ENCODE measurements around the gene DENND1A. TPM values are rescaled to one million over a fixed set of nuclear protein-coding genes. Genes with fewer than 3 reads are reported as not detected.
A peak's percentile ranks its signal among the peaks of the same experiment; 100 is the strongest.

DENND1A gene
- total RNA-seq, 1 donor from 2014 or later: 16.3 TPM

- no peak for DNase-seq (ENCODE audit: low read depth)
Observed at GRCh38 chr9:123589361-123590239, 340.3 kb downstream of the DENND1A start.

- no peak for DNase-seq (ENCODE audit: low read depth)
Observed at GRCh38 chr9:123586275-123586674, 343.7 kb downstream of the DENND1A start.

GRCh38 chr9:123584202-123585176 lies 345.4 kb downstream of the DENND1A start:
- peak; percentile 9 for DNase-seq (ENCODE audit: low read depth)

- no peak for DNase-seq (ENCODE audit: low read depth)
Observed at GRCh38 chr9:123583646-123584045, 346.3 kb downstream of the DENND1A start.

- DNase-seq (ENCODE audit: low read depth): no peak
Observed at GRCh38 chr9:123571240-123571639, 358.7 kb downstream of the DENND1A start.

GRCh38 chr9:123568691-123569688 lies 360.9 kb downstream of the DENND1A start:
- peak; percentile 6 for DNase-seq (ENCODE audit: low read depth)

GRCh38 chr9:123567013-123567412 lies 362.9 kb downstream of the DENND1A start:
- DNase-seq (ENCODE audit: low read depth): no peak

GRCh38 chr9:123564652-123565051 lies 365.3 kb downstream of the DENND1A start:
- DNase-seq (ENCODE audit: low read depth): no peak

- peak; percentile 71 for DNase-seq (ENCODE audit: low read depth)
Observed at GRCh38 chr9:123562844-123563346, 367.0 kb downstream of the DENND1A start.

- DNase-seq (ENCODE audit: low read depth): no peak
Observed at GRCh38 chr9:123561046-123561445, 368.9 kb downstream of the DENND1A start.

- DNase-seq (ENCODE audit: low read depth): no peak
Observed at GRCh38 chr9:123556464-123557435, 373.2 kb downstream of the DENND1A start.

GRCh38 chr9:123555646-123556045 lies 374.3 kb downstream of the DENND1A start:
- DNase-seq (ENCODE audit: low read depth): peak; percentile 15

- no peak for DNase-seq (ENCODE audit: low read depth)
Observed at GRCh38 chr9:123552530-123552929, 377.4 kb downstream of the DENND1A start.

GRCh38 chr9:123551734-123552133 lies 378.2 kb downstream of the DENND1A start:
- no peak for DNase-seq (ENCODE audit: low read depth)

GRCh38 chr9:123550797-123551196 lies 379.1 kb downstream of the DENND1A start:
- DNase-seq (ENCODE audit: low read depth): no peak

- no peak for DNase-seq (ENCODE audit: low read depth)
Observed at GRCh38 chr9:123550012-123550411, 379.9 kb downstream of the DENND1A start.

GRCh38 chr9:123548741-123549545 lies 381.0 kb downstream of the DENND1A start:
- no peak for DNase-seq (ENCODE audit: low read depth)
